GM23338 (cell line): ENCODE measurements around the gene CST11. TPM values are rescaled to one million over a fixed set of nuclear protein-coding genes. Genes with fewer than 3 reads are reported as not detected.

Experiments
- ATAC-seq: fragments of 200-7000 bp; cut with Tn5 transposase; 3 replicates; pipeline ENCODE4 v1.9.1; 2020
- DNase-seq: peaks from one replicate; pipeline ENCODE4 v3.0.0-alpha.2; 2015; ENCODE audit warnings: low spot score
- H2AFZ ChIP-seq: fragments of 200-600 bp; sonication (generic); 2 replicates; pipeline ENCODE4 v1.8.0; 2016; ENCODE audit warnings: antibody characterized with exemption, mild to moderate bottlenecking, moderate library complexity
- H3F3A ChIP-seq: fragments of 200-600 bp; sonication (generic); replicated peaks from 2 replicates; pipeline ENCODE4 v1.8.0; 2017; ENCODE audit warnings: antibody characterized with exemption, mixed run types, low read depth
- H3K27ac ChIP-seq: fragments of 200-600 bp; sonication (generic); 2 replicates; pipeline ENCODE4 v1.6.1; 2016; ENCODE audit warnings: low read depth
- H3K27me3 ChIP-seq: fragments of 200-600 bp; sonication (generic); 2 replicates; pipeline ENCODE4 v1.8.0; 2016; ENCODE audit warnings: mild to moderate bottlenecking, mixed run types, moderate library complexity; ENCODE audit not compliant: insufficient read depth
- H3K36me3 ChIP-seq: fragments of 200-600 bp; sonication (generic); 2 replicates; pipeline ENCODE4 v1.8.0; 2016; ENCODE audit warnings: mild to moderate bottlenecking; ENCODE audit not compliant: insufficient read depth
- H3K4me1 ChIP-seq: fragments of 200-600 bp; sonication (generic); 2 replicates; pipeline ENCODE4 v1.8.0; 2016; ENCODE audit warnings: mild to moderate bottlenecking, moderate library complexity; ENCODE audit not compliant: insufficient read depth
- H3K4me2 ChIP-seq: fragments of 200-600 bp; sonication (generic); 2 replicates; pipeline ENCODE4 v1.7.1; 2017; ENCODE audit warnings: mixed run types
- H3K4me3 ChIP-seq: fragments of 200-600 bp; sonication (generic); 2 replicates; pipeline ENCODE4 v1.6.1; 2016; ENCODE audit warnings: mixed run types
- H3K79me2 ChIP-seq: fragments of 200-600 bp; sonication (generic); replicated peaks from 2 replicates; pipeline ENCODE4 v1.8.0; 2017; ENCODE audit warnings: mild to moderate bottlenecking; ENCODE audit not compliant: insufficient read depth
- H3K9me2 ChIP-seq: fragments of 200-600 bp; sonication (generic); 2 replicates; pipeline ENCODE4 v1.8.0; 2017; ENCODE audit not compliant: insufficient read depth
- H4K20me1 ChIP-seq: fragments of 200-600 bp; sonication (generic); replicated peaks from 2 replicates; pipeline ENCODE4 v1.8.0; 2017; ENCODE audit warnings: mild to moderate bottlenecking; ENCODE audit not compliant: insufficient read depth
- H3K27ac Mint-ChIP-seq: 2 replicates; pipeline ENCODE4 v1.8.0; 2020; ENCODE audit warnings: inconsistent platforms, mild to moderate bottlenecking, moderate library complexity, mixed read lengths
- H3K27me3 Mint-ChIP-seq: 3 replicates; pipeline ENCODE4 v1.8.0; 2022; ENCODE audit warnings: low read depth, mild to moderate bottlenecking, moderate library complexity, mixed read lengths, inconsistent platforms; ENCODE audit not compliant: insufficient read depth, poor library complexity
- H3K36me3 Mint-ChIP-seq: 3 replicates; pipeline ENCODE4 v1.8.0; 2021; ENCODE audit warnings: low read depth, mild to moderate bottlenecking, inconsistent platforms, moderate library complexity, mixed read lengths
- H3K4me1 Mint-ChIP-seq: 3 replicates; pipeline ENCODE4 v1.8.0; 2020; ENCODE audit warnings: mild to moderate bottlenecking, inconsistent platforms, mixed read lengths
- H3K4me3 Mint-ChIP-seq: 3 replicates; pipeline ENCODE4 v1.8.0; 2021; ENCODE audit warnings: moderate library complexity, mild to moderate bottlenecking, inconsistent platforms, mixed read lengths
- H3K9me3 Mint-ChIP-seq: 3 replicates; pipeline ENCODE4 v1.8.0; 2020; ENCODE audit warnings: moderate library complexity, mild to moderate bottlenecking, inconsistent platforms, mixed read lengths
- polyA plus RNA-seq: library from polyadenylated mRNA; unstranded; fragments of >200 nt; fragmentation: Nextera tagmentation; extraction: Ambion mirVana; gene quantifications from 2 replicates; pipeline ENCODE4 v1.2.1, GENCODE V29; 2016
- total RNA-seq: library from RNA; depleted of rRNA; stranded (reverse); fragments of >200 nt; shearing (Covaris generic); gene quantifications from 2 replicates; pipeline ENCODE4 v1.2.3, GENCODE V29; 2014
- TF ChIP-seq, protein P1 (sequence below): IDR thresholded peaks from one replicate; pipeline ENCODE4 v1.6.1; 2018; ENCODE audit warnings: antibody characterized with exemption; ENCODE audit not compliant: unreplicated experiment
- TF ChIP-seq, protein P2 (sequence below): fragments of 250-450 bp; sonication (Bioruptor Pico); IDR thresholded peaks from 2 replicates; pipeline ENCODE4 v1.5.0; 2020; ENCODE audit warnings: mild to moderate bottlenecking, moderate library complexity
- TF ChIP-seq, protein P3 (sequence below), 2 experiments: fragments of 200-600 bp in 1 of 2; sonication (generic) in 1 of 2; conservative IDR thresholded peaks; 2 replicates each; pipeline versions ENCODE4 v1.5.1 to v1.6.1; 2016 to 2017; ENCODE audit warnings: antibody characterized with exemption in 2 of 2, low read depth in 2 of 2, mild to moderate bottlenecking in 2 of 2, moderate library complexity in 1 of 2
- TF ChIP-seq, protein P4 (sequence below): IDR thresholded peaks from 2 replicates; pipeline ENCODE4 v1.6.1; 2016; ENCODE audit warnings: antibody characterized with exemption

CST11 gene
- total and polyA plus RNA-seq, 2 experiments from 2014 or later, result not detected

DNA sequence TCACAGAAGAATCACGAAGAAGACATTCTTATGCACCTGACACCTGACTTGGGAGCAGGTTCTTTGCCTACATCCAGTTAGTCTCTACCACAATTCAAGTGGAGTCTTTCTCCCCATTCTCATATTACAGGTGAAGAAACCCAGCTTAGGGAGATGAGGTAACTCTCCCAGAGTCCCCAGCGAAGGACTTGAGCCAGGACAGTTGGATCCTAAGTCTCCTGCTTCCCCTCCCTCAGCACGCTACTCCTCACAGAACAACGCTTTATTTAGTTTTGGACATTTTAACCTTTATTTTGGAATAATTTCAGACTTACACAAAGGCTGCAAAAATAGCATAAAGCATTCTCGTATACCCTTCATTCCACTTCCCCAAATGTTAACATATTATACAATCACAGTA, 14.0 kb downstream of the CST11 start (continued):
- TF ChIP-seq, protein P1, sequence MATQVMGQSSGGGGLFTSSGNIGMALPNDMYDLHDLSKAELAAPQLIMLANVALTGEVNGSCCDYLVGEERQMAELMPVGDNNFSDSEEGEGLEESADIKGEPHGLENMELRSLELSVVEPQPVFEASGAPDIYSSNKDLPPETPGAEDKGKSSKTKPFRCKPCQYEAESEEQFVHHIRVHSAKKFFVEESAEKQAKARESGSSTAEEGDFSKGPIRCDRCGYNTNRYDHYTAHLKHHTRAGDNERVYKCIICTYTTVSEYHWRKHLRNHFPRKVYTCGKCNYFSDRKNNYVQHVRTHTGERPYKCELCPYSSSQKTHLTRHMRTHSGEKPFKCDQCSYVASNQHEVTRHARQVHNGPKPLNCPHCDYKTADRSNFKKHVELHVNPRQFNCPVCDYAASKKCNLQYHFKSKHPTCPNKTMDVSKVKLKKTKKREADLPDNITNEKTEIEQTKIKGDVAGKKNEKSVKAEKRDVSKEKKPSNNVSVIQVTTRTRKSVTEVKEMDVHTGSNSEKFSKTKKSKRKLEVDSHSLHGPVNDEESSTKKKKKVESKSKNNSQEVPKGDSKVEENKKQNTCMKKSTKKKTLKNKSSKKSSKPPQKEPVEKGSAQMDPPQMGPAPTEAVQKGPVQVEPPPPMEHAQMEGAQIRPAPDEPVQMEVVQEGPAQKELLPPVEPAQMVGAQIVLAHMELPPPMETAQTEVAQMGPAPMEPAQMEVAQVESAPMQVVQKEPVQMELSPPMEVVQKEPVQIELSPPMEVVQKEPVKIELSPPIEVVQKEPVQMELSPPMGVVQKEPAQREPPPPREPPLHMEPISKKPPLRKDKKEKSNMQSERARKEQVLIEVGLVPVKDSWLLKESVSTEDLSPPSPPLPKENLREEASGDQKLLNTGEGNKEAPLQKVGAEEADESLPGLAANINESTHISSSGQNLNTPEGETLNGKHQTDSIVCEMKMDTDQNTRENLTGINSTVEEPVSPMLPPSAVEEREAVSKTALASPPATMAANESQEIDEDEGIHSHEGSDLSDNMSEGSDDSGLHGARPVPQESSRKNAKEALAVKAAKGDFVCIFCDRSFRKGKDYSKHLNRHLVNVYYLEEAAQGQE, result no peak

DNA sequence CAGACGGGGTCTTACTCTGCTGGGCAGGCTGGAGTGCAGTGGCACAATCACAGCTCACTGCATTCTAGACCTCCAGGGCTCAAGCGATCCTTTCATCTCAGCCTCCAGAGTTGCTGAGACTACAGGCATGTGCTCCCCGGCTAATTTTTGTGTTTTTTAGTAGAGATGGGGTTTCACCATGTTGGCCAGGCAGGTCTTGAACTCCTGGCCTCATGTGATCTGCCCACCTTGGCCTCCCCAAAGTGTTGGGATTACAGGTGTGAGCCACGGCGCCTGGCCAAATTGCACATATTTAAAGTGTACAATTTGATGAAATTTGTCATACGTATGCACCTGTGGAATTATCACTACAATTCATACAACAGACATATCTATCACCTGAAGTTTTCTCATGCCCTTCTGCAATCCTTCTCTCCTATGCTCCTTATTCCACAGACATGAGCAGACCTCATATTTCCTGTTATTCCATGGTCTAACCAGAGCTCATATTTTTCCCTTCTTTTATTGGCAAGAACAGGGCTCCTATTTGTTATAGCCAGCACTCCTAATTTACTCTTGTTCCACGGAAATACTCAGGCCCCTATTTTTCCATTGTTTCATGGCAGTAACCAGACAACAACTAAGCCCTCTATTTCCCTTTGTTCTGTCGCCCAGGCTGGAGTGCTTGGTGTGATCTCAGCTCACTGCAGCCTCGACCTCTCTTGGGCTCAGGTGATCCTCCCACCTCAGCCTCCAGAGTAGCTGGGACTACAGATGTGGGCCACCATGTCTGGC, 15.4 kb downstream of the CST11 start:
- Histone ChIP-seq H4K20me1 (no peaks in the 10 kb centered on the region), H3K27ac (no peak overlapping the region), H3K27me3 (no peaks in the 10 kb centered on the region), H3K36me3 (no peaks in the 10 kb centered on the region), H3K4me1 (no peaks in the 10 kb centered on the region), H3K4me2 (no peak overlapping the region), H3F3A (no peaks in the 10 kb centered on the region), H3K9me2 (no peaks in the 10 kb centered on the region), H3K4me3 (no peak overlapping the region), H3K79me2 (no peaks in the 10 kb centered on the region), H2AFZ (no peak overlapping the region)
- no peaks in the 10 kb centered on the region for H3K4me1 Mint-ChIP-seq
- H3K4me3 Mint-ChIP-seq, result no peak overlapping the region
- no peaks in the 10 kb centered on the region; the same call in 2 of the 3 replicates for H3K9me3 Mint-ChIP-seq
- DNase-seq, result no peak
- no peak for ATAC-seq
- peaks cover 6% of the 10 kb centered on the region for H3K27me3 Mint-ChIP-seq
- no peak overlapping the region for H3K27ac Mint-ChIP-seq
- TF ChIP-seq, protein P2, sequence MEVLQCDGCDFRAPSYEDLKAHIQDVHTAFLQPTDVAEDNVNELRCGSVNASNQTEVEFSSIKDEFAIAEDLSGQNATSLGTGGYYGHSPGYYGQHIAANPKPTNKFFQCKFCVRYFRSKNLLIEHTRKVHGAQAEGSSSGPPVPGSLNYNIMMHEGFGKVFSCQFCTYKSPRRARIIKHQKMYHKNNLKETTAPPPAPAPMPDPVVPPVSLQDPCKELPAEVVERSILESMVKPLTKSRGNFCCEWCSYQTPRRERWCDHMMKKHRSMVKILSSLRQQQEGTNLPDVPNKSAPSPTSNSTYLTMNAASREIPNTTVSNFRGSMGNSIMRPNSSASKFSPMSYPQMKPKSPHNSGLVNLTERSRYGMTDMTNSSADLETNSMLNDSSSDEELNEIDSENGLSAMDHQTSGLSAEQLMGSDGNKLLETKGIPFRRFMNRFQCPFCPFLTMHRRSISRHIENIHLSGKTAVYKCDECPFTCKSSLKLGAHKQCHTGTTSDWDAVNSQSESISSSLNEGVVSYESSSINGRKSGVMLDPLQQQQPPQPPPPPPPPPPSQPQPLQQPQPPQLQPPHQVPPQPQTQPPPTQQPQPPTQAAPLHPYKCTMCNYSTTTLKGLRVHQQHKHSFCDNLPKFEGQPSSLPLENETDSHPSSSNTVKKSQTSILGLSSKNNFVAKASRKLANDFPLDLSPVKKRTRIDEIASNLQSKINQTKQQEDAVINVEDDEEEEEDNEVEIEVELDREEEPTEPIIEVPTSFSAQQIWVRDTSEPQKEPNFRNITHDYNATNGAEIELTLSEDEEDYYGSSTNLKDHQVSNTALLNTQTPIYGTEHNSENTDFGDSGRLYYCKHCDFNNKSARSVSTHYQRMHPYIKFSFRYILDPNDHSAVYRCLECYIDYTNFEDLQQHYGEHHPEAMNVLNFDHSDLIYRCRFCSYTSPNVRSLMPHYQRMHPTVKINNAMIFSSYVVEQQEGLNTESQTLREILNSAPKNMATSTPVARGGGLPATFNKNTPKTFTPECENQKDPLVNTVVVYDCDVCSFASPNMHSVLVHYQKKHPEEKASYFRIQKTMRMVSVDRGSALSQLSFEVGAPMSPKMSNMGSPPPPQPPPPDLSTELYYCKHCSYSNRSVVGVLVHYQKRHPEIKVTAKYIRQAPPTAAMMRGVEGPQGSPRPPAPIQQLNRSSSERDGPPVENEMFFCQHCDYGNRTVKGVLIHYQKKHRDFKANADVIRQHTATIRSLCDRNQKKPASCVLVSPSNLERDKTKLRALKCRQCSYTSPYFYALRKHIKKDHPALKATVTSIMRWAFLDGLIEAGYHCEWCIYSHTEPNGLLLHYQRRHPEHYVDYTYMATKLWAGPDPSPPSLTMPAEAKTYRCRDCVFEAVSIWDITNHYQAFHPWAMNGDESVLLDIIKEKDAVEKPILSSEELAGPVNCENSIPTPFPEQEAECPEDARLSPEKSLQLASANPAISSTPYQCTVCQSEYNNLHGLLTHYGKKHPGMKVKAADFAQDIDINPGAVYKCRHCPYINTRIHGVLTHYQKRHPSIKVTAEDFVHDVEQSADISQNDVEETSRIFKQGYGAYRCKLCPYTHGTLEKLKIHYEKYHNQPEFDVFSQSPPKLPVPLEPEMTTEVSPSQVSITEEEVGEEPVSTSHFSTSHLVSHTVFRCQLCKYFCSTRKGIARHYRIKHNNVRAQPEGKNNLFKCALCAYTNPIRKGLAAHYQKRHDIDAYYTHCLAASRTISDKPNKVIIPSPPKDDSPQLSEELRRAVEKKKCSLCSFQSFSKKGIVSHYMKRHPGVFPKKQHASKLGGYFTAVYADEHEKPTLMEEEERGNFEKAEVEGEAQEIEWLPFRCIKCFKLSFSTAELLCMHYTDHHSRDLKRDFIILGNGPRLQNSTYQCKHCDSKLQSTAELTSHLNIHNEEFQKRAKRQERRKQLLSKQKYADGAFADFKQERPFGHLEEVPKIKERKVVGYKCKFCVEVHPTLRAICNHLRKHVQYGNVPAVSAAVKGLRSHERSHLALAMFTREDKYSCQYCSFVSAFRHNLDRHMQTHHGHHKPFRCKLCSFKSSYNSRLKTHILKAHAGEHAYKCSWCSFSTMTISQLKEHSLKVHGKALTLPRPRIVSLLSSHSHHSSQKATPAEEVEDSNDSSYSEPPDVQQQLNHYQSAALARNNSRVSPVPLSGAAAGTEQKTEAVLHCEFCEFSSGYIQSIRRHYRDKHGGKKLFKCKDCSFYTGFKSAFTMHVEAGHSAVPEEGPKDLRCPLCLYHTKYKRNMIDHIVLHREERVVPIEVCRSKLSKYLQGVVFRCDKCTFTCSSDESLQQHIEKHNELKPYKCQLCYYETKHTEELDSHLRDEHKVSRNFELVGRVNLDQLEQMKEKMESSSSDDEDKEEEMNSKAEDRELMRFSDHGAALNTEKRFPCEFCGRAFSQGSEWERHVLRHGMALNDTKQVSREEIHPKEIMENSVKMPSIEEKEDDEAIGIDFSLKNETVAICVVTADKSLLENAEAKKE, result no peak
- TF ChIP-seq, protein P3, sequence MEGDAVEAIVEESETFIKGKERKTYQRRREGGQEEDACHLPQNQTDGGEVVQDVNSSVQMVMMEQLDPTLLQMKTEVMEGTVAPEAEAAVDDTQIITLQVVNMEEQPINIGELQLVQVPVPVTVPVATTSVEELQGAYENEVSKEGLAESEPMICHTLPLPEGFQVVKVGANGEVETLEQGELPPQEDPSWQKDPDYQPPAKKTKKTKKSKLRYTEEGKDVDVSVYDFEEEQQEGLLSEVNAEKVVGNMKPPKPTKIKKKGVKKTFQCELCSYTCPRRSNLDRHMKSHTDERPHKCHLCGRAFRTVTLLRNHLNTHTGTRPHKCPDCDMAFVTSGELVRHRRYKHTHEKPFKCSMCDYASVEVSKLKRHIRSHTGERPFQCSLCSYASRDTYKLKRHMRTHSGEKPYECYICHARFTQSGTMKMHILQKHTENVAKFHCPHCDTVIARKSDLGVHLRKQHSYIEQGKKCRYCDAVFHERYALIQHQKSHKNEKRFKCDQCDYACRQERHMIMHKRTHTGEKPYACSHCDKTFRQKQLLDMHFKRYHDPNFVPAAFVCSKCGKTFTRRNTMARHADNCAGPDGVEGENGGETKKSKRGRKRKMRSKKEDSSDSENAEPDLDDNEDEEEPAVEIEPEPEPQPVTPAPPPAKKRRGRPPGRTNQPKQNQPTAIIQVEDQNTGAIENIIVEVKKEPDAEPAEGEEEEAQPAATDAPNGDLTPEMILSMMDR (conservative IDR thresholded peaks at IDR 0.05; ENCODE audit: low read depth in 2 of 2), result no peak
- TF ChIP-seq, protein P4, sequence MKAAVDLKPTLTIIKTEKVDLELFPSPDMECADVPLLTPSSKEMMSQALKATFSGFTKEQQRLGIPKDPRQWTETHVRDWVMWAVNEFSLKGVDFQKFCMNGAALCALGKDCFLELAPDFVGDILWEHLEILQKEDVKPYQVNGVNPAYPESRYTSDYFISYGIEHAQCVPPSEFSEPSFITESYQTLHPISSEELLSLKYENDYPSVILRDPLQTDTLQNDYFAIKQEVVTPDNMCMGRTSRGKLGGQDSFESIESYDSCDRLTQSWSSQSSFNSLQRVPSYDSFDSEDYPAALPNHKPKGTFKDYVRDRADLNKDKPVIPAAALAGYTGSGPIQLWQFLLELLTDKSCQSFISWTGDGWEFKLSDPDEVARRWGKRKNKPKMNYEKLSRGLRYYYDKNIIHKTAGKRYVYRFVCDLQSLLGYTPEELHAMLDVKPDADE, result no peak
- no peaks in the 10 kb centered on the region for H3K36me3 Mint-ChIP-seq
